SK-N-SH (cell line): Measurements from ENCODE around the gene NR2C1.

Source experiments
- CHD2 ChIP-seq: fragments of 150-350 bp; IDR thresholded peaks from 2 replicates; pipeline ENCODE4 v1.6.1; 2018; ENCODE audit warnings: low read length; ENCODE audit not compliant: partially characterized antibody
- CTCF ChIP-seq: fragments of 200-600 bp; sonication (generic); IDR thresholded peaks from 2 replicates; pipeline ENCODE4 v1.6.1; 2017; ENCODE audit warnings: antibody characterized with exemption, mild to moderate bottlenecking, moderate library complexity
- MEF2A ChIP-seq: IDR thresholded peaks from 2 replicates; pipeline ENCODE4 v1.4.0; 2012; ENCODE audit warnings: low read depth, borderline replicate concordance
- POLR2AphosphoS5 ChIP-seq: IDR thresholded peaks from 2 replicates; pipeline ENCODE4 v1.6.1; 2012; ENCODE audit warnings: low read depth, low read length
- RAD21 ChIP-seq: IDR thresholded peaks from 2 replicates; pipeline ENCODE4 v1.6.1; 2012; ENCODE audit warnings: mild to moderate bottlenecking, low read length
- RFX5 ChIP-seq: IDR thresholded peaks from 2 replicates; pipeline ENCODE4 v1.6.1; 2012; ENCODE audit warnings: mild to moderate bottlenecking, improper control_type of control experiment, low read length
- TCF12 ChIP-seq: IDR thresholded peaks from 2 replicates; pipeline ENCODE4 v1.4.0; 2012
- TF ChIP-seq, protein P1 (sequence below): IDR thresholded peaks from 2 replicates; pipeline ENCODE4 v1.6.1; 2012; ENCODE audit warnings: mild to moderate bottlenecking, low read depth, low read length, moderate library complexity
- TF ChIP-seq, protein P2 (sequence below): IDR thresholded peaks from 2 replicates; pipeline ENCODE4 v1.4.0; 2012; ENCODE audit warnings: low read depth, borderline replicate concordance

GRCh38 chr12:94987076-94987669 is 86.2 kb downstream of the NR2C1 start:
- TF ChIP-seq CTCF (no peak), CHD2 (no peak), MEF2A (no peak), POLR2AphosphoS5 (no peak), RFX5 (no peak), RAD21 (no peak), TCF12 (no peak)
- TF ChIP-seq, protein P1, sequence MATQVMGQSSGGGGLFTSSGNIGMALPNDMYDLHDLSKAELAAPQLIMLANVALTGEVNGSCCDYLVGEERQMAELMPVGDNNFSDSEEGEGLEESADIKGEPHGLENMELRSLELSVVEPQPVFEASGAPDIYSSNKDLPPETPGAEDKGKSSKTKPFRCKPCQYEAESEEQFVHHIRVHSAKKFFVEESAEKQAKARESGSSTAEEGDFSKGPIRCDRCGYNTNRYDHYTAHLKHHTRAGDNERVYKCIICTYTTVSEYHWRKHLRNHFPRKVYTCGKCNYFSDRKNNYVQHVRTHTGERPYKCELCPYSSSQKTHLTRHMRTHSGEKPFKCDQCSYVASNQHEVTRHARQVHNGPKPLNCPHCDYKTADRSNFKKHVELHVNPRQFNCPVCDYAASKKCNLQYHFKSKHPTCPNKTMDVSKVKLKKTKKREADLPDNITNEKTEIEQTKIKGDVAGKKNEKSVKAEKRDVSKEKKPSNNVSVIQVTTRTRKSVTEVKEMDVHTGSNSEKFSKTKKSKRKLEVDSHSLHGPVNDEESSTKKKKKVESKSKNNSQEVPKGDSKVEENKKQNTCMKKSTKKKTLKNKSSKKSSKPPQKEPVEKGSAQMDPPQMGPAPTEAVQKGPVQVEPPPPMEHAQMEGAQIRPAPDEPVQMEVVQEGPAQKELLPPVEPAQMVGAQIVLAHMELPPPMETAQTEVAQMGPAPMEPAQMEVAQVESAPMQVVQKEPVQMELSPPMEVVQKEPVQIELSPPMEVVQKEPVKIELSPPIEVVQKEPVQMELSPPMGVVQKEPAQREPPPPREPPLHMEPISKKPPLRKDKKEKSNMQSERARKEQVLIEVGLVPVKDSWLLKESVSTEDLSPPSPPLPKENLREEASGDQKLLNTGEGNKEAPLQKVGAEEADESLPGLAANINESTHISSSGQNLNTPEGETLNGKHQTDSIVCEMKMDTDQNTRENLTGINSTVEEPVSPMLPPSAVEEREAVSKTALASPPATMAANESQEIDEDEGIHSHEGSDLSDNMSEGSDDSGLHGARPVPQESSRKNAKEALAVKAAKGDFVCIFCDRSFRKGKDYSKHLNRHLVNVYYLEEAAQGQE, result no peak
- TF ChIP-seq, protein P2, sequence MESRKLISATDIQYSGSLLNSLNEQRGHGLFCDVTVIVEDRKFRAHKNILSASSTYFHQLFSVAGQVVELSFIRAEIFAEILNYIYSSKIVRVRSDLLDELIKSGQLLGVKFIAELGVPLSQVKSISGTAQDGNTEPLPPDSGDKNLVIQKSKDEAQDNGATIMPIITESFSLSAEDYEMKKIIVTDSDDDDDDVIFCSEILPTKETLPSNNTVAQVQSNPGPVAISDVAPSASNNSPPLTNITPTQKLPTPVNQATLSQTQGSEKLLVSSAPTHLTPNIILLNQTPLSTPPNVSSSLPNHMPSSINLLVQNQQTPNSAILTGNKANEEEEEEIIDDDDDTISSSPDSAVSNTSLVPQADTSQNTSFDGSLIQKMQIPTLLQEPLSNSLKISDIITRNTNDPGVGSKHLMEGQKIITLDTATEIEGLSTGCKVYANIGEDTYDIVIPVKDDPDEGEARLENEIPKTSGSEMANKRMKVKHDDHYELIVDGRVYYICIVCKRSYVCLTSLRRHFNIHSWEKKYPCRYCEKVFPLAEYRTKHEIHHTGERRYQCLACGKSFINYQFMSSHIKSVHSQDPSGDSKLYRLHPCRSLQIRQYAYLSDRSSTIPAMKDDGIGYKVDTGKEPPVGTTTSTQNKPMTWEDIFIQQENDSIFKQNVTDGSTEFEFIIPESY, result no peak
